ENCODE results near the gene LRRC15. TPM values are rescaled to one million over a fixed set of nuclear protein-coding genes. Genes with fewer than 3 reads are reported as not detected.

The LRRC15 gene
- total RNA-seq, 1 experiment from 2014 or later: 0.36 TPM

GRCh38 chr3:194367992-194368841 lies 1.3 kb downstream of the LRRC15 start:
- H2AFZ ChIP-seq (ENCODE audit: low read length): no peak overlapping the region
- no peak overlapping the region for H3K4me2 ChIP-seq (ENCODE audit: low read length)
- no peak overlapping the region for H3K9ac ChIP-seq (ENCODE audit: low read length)
- POLR2A ChIA-PET (ENCODE audit: unreplicated experiment): no interaction called here
- CTCF ChIA-PET: no interaction called here
- no peaks in the 10 kb centered on the region for H4K20me1 ChIP-seq (ENCODE audit: low read length)
- TF ChIP-seq CTCF (conservative IDR thresholded peaks at IDR 0.05; ENCODE audit: low read depth, low read length) (no peak), EZH2phosphoT487 (IDR thresholded peaks at IDR 0.05; ENCODE audit: borderline replicate concordance, low read length) (no peak), EZH2 (IDR thresholded peaks at IDR 0.05; ENCODE audit: low read length, unreplicated experiment) (no peak)
- H3K27ac ChIP-seq (ENCODE audit: low read length): no peak overlapping the region
- ATAC-seq (no peak), DNase-seq (no peak)
- no peak overlapping the region for H3K4me3 ChIP-seq (ENCODE audit: low read length)
- intact Hi-C loops (cut with micrococcal nuclease): no loop called here
- BruUV-seq (replicated peaks): no TSS peak
- H3K27me3 ChIP-seq (ENCODE audit: low read length): no peaks in the 10 kb centered on the region
- no peaks in the 10 kb centered on the region for H3K36me3 ChIP-seq (ENCODE audit: low read depth, low read length)
- H3K9me2 ChIP-seq (replicated peaks; ENCODE audit: low read length): no peaks in the 10 kb centered on the region
- H3K4me1 ChIP-seq (ENCODE audit: insufficient read depth, low read length): peaks cover 13% of the 10 kb centered on the region; the same call in 1 of the 2 replicates
- no peaks in the 10 kb centered on the region for H3F3A ChIP-seq (ENCODE audit: low read length, unreplicated experiment)
- no peaks in the 10 kb centered on the region for H3K9me3 ChIP-seq (ENCODE audit: low read length)
- no peaks in the 10 kb centered on the region for H3K79me2 ChIP-seq (ENCODE audit: low read length)

- Histone ChIP-seq H3K79me2 (ENCODE audit: low read length) (no peaks in the 10 kb centered on the region), H3K9ac (ENCODE audit: low read length) (no peak overlapping the region), H4K20me1 (ENCODE audit: low read length) (no peaks in the 10 kb centered on the region), H3F3A (ENCODE audit: low read length, unreplicated experiment) (no peaks in the 10 kb centered on the region), H3K9me3 (ENCODE audit: low read length) (no peaks in the 10 kb centered on the region), H3K27me3 (ENCODE audit: low read length) (no peaks in the 10 kb centered on the region), H2AFZ (ENCODE audit: low read length) (no peak overlapping the region), H3K9me2 (replicated peaks; ENCODE audit: low read length) (no peaks in the 10 kb centered on the region), H3K36me3 (ENCODE audit: low read depth, low read length) (no peaks in the 10 kb centered on the region), H3K4me3 (ENCODE audit: low read length) (no peak overlapping the region), H3K4me2 (ENCODE audit: low read length) (no peak overlapping the region), H3K27ac (ENCODE audit: low read length) (no peak overlapping the region), H3K4me1 (ENCODE audit: insufficient read depth, low read length) (peaks cover 13% of the 10 kb centered on the region; the same call in 1 of the 2 replicates)
- DNase-seq (no peak), ATAC-seq (no peak)
- CTCF ChIA-PET: no interaction called here
- TF ChIP-seq CTCF (conservative IDR thresholded peaks at IDR 0.05; ENCODE audit: low read depth, low read length) (no peak), EZH2phosphoT487 (IDR thresholded peaks at IDR 0.05; ENCODE audit: borderline replicate concordance, low read length) (no peak), EZH2 (IDR thresholded peaks at IDR 0.05; ENCODE audit: low read length, unreplicated experiment) (no peak)
- POLR2A ChIA-PET (ENCODE audit: unreplicated experiment): no interaction called here
- intact Hi-C loops (cut with micrococcal nuclease): no loop called here
- no TSS peak for BruUV-seq (replicated peaks)
Observed at GRCh38 chr3:194365978-194366490, 3.5 kb downstream of the LRRC15 start.

- DNase-seq (no peak), ATAC-seq (no peak)
- no peaks in the 10 kb centered on the region for H3K27me3 ChIP-seq (ENCODE audit: low read length)
- no peak overlapping the region for H3K9ac ChIP-seq (ENCODE audit: low read length)
- POLR2A ChIA-PET (ENCODE audit: unreplicated experiment): no interaction called here
- H3K27ac ChIP-seq (ENCODE audit: low read length): no peak overlapping the region
- BruUV-seq (replicated peaks): no TSS peak
- H2AFZ ChIP-seq (ENCODE audit: low read length): no peak overlapping the region
- no peaks in the 10 kb centered on the region for H3K9me3 ChIP-seq (ENCODE audit: low read length)
- no peak overlapping the region for H3K4me3 ChIP-seq (ENCODE audit: low read length)
- no peaks in the 10 kb centered on the region for H4K20me1 ChIP-seq (ENCODE audit: low read length)
- no peak overlapping the region for H3K4me2 ChIP-seq (ENCODE audit: low read length)
- no peaks in the 10 kb centered on the region for H3K79me2 ChIP-seq (ENCODE audit: low read length)
- H3K4me1 ChIP-seq (ENCODE audit: insufficient read depth, low read length): peaks cover 13% of the 10 kb centered on the region; the same call in 1 of the 2 replicates
- no peaks in the 10 kb centered on the region for H3F3A ChIP-seq (ENCODE audit: low read length, unreplicated experiment)
- CTCF ChIA-PET: no interaction called here
- no peak for TF ChIP-seq EZH2phosphoT487 (IDR thresholded peaks at IDR 0.05; ENCODE audit: borderline replicate concordance, low read length)
- TF ChIP-seq CTCF (conservative IDR thresholded peaks at IDR 0.05; ENCODE audit: low read depth, low read length): no peak
- no peak for TF ChIP-seq EZH2 (IDR thresholded peaks at IDR 0.05; ENCODE audit: low read length, unreplicated experiment)
- intact Hi-C loops (cut with micrococcal nuclease): no loop called here
- H3K9me2 ChIP-seq (replicated peaks; ENCODE audit: low read length): no peaks in the 10 kb centered on the region
- no peaks in the 10 kb centered on the region for H3K36me3 ChIP-seq (ENCODE audit: low read depth, low read length)
Observed at GRCh38 chr3:194365526-194365925, 4.0 kb downstream of the LRRC15 start.

Data from PC-3 (cell line).